GM20431 (cell line): Measurements from ENCODE around the gene CRACR2A.

Experiments used
- in situ Hi-C: fragments of 300-500 bp; cut with MseI, MboI; formaldehyde crosslinking; loops from one replicate; pipeline ENCODE4 v1.15.0; 2020; ENCODE audit warnings: low sequenced_read_pairs; ENCODE audit not compliant: unreplicated experiment

CRACR2A gene

DNA sequence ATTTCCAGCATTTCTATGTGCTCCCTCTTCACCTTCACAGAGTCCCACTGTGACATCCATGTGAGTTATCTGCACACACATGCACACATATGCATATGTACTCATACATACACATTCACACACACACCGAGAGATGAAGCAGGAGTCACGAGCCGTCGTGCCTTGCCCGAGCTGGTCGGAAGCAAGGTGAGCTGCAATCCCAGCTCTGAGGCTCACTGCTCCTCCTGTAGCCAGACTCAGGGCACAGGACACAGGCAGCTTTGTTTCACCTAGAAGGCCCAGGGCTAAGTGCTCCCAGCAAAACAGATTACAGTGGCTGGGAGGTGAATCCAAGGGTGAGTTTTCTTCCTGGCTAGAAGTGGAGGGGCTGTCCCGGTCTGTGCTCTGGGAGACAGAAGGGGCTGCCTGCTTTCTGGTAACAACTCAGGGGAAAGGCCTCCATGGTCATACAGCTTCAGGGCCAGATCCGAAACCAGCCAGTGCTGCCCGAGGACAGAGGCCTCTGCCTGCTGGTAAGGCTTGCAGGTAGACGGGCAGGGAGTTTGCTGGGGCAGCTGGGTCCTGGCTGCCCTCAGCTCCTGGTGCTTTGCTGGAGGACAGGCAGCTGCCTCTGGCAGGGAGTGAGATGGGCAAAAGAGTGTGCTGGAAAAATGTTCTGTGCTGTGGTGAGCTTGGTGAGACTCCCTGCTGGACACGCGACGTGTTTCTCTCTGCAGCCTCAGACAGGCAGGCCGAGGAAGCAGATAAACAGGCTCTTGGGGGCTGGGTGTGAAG lies 123.7 kb downstream of the CRACR2A start:
- in situ Hi-C loops, result no loop called here

DNA sequence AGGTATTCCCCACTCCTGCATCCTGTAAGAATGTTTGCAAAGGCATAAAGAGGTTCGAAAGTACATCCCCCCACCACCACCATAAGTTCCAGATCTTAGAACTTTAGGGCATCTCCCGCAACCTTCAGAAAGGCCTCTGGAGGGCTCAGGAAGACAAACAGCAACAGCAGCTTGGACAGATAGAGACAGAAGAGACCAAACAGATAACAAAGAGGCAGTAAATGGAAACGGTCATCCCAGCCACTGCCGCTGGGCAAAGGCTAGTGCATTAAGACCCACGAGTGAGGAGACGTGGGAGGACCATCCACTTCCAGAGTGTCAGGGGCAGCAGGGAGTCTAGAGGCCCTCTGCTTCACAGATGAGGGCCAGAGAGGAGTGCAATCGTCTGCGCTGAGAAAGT lies 124.3 kb downstream of the CRACR2A start:
- in situ Hi-C loops, result no loop called here

DNA sequence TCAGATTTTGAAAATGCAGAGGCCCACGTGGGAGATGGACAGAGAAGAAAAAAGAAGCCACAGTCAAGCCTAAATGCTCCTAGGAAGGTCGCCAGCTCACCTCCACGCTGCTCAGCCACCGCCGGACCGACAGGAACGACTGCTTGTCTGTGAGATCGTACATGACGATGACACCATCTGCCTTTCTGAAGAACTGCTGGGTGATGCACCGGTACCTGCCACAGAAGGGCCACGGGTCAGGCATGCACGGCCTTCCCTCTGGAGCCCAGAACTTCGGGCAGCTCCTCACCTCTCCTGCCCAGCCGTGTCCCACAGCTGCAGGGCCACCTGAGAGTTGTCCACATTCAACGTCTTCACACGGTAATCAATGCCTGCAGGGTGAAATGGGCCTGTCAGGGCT lies 125.6 kb downstream of the CRACR2A start:
- in situ Hi-C loops, result no loop called here

DNA sequence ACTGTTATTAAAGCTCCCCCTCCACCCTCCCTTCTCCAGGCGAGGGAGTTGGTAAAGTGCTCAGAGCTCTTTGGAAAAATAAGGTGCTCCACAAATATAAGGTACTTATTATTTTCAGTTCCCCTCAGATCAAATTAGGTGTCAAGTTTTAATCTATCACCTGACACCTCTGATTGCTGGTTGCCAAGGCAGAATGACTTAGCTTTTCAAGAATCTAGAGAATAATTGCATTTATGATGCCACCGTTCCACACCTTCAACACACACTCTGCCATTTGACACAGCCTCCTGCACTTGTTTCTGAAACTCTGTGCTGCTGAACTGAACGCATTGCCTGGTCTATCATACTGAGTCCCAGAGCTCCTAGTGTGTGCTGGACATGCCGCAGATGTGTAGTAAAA lies 128.6 kb downstream of the CRACR2A start:
- in situ Hi-C loops, result no loop called here

DNA sequence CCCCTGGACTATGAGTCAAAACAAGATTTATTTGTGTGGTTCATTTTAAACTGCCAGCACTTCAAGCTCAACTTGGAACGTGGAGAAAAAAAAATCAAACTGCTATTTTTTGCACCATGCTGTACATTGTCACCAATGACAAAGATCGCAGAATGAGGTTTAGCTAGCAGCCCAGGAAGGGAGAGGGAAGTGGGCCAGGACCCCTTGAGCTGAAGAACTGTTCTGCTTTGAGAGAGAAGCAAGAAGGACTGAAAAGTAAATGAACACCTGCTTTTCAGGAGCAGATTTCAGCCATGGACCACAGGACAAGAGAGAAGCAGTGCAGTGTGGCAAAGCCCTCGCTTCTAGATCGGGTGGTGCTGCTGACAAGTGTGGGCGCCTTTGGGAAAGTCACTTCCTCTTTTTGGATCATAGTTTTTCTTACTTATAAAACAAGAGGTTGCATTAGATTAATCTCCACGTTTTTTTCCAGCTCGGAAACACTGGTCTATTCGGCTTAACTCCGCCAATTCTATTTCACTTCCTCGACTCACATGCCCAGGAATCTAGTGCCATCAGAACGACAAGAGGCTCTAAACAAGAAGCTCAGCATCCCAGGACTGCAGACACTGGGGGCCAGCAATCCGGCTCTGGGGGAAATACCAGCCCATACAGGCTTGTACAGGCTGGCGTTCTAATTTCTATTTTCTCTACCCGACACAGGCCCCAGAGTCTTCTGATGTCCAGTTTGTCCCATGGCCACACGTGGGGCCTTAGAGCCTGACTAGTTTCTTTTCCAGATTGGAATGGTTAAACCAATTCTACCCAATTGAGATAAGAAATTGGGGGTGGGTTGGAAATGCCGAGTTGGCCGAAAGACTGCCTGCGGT lies 129.9 kb downstream of the CRACR2A start:
- in situ Hi-C loops, result no loop called here

DNA sequence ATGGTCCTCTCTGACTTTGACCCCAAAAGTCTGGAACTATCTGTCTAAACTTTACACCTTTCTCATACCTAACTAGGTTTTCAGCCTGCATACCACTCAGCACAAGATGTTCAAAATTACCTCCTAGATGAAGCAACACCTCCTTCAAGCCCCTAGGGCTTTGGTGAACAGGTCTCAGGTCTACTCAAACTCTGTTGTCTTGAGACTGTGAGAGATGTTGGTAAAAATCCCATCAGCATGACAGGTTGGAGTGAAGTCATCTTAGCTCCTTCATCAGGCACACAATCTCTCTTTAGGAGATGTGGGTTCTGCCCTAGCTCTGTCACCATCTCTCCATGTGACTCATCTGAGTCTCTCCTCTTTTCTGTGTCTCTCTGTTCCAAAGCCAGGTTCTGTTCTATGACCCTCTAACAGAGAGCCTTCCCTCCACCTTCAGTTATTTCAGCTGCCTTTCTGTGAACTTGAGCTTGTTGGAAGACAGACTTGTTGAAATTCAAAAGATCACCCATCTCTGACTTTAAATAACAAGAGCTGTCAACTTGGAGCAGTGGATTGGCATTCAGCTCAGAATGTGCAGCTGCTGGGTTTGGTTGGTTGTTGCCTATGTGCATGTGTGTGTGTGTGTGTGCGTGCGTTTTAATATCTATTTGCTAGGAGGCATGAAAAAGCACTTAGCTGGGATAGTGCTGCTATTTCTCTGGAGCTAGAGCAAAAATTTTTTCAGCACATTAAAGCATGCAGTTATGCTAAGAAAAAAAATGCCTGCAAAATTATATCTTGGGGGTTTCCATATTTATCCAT lies 130.7 kb downstream of the CRACR2A start:
- in situ Hi-C loops, result no loop called here

DNA sequence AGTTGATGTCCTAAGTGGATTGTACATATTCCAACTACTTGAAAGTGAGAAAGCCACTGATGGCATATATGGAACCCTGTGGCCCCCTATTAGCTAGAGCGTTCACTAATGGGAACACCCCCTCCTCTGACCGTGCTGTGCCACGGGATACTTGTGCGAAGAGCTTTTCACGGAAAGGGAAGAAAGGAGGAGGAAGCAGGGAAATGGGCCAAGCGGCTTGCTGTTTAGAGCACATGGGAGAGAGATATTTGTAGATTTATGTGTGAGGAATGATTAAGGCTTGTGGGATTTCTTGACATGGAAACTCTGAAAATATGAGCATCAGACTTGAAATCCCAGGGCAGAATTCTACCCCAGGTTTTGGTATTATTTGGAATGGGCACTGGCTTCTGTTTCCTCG lies 132.1 kb downstream of the CRACR2A start:
- in situ Hi-C loops, result no loop called here

DNA sequence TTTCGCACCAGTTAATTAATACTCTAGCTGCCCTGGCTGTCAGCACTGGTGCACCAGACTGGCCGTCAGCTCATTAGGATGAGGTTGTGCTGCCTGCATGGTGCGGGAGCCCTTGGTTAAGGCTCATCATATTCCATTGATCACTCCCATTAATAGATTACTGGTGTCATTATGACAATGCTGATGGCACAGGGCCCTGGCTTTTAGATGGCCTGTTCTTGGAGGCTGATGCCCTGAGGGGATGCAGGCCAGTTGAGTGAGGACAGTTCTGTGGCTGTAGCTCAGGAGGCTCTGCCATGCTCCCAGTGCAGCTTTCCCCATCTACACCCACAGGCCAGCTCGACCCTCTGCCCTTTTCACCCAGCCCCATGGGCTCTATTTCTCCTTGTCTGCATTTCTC lies 135.3 kb downstream of the CRACR2A start:
- in situ Hi-C loops, result no loop called here

DNA sequence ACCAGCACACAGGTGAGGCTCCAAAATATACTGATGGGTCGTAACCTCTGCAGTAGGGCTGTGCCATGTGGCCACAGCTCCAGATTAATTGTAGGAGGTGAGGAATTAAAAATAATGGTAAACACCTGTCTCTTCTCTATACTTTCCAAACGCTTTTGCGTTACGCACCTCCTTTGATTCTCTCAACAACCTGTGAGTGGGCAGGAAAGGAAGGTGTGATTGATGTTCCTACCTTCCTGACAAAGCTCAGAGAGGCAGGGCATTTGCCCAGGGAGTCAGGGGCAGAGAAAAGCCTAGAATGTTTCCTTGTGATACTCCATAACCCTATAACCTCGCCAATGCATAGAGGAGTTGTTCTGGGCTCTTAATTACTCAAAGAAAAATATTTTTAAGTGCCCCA lies 137.0 kb downstream of the CRACR2A start:
- in situ Hi-C loops, result no loop called here

DNA sequence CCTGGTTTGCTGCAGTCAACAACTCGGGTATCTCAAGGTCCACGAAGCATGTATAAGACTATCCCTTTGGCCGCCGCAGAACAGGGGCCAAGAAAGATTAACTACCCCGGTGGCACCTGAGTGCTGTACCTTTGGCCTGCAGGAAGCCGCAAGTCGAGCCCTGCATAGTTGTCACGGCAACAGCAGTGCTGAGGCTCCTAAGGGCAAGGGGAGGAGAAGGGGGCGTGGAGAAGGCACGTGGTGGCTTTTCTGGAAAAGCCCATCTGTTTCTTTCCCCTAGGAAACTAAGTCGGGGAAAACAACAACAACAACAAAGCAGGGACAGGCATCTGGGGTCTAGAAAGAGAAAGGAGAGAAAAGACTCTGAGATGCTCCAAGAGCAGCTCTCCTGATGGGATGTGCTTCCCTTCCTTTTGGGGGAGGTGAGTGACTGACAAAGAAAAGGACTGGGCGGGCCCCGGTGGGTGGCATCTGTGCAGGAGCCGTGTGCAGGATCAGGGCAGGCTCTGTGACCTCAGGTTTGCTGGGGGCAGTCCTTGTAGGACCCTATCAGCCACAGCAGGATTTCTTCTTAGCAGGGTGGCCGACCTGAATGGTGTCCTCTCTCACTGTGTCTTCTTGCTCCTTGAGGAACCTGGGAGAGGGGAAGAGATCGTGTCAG lies 138.0 kb downstream of the CRACR2A start:
- in situ Hi-C loops, result no loop called here

DNA sequence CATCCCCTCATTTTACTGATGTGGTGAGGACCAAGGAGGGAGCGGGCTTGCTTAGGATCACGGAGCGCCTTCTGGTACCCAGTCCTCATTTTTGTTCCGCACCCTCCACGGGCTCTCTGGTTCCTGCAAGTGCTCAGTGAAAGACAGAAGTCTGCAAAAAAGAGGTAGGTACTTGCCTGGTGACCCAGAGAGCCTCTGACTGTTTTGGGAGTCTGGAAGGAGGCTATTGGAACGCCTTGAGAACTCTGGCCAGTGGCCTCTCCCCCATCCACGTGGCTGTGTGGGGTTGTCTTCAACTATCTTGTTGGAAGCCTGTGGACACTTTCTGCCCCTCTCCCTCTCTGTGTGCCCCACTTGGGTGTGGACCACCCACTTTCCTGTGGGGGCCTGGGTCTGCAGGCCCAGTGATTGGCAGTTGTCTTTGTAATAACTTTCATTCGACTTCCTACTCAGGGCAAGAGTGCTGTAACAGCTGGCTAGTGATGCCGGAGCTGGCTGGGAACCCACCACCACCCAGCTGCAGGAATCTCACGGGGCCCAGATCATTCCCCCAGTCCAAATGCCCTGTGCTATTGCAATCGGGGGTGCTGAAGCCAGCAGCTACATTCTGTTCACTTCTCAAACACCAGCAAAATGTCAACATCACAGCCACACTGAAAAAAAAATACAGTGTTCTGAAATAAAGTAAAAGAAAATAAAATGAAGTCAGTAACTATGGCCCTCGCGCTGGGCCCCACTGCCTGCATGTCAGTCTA lies 139.1 kb downstream of the CRACR2A start:
- in situ Hi-C loops, result no loop called here

DNA sequence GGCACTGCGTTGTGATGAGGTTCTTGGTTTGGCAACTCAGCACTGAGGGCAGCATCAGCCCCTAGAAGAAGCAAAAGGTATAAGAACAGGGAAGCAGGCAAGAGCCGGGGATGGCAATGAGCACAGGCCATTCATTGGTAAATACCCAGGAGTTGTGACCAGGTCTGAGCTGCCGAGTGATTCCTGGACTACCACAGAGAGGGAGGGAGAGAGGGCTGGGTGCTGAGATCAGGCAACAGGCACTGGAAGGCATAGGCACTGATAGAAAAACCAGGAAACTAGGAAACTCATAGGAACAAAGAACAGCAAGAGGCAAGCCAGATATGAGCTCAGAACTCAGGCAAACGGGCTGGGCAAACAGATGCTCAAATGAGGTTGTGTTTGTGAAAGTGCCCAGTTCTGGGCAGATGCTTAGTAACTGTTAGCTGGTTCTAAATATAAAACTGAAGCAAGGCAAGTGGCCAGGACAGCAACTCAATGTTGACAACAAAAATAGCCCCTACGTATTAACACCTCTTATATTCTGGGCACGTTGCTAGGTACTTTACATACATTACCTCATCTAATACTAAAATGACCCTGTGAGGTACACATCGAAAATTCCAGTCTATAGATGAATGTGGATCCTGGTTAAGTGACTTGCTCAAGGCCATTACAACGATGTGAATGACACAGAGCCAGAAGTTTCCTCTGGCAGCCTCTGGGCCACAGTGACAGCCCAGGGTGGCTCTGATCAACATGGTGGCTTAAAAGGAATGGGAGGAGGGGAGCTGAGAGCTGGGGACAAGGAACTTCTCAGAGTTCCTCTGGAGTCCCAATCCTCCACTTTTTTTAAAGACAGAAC lies 140.8 kb downstream of the CRACR2A start:
- in situ Hi-C loops, result no loop called here

DNA sequence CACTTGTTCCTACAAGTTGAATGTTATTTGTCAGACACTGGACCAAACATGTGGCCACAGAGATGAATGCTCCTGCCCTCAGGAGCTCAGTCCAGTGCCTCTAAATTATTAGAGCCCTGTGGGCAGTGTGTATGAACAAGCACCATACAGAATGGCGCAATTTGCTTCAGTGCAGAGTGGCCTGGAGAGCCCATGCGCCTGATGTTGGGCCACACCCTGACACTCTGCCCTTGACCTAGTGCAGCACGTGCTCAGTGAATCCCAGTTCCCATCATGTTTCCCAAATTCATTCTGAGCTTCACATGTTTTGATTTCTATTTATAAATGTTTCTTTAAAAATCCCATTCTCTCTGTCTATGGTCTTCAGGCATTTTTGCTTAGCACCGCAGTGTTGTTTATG lies 145.1 kb downstream of the CRACR2A start:
- in situ Hi-C loops, result no loop called here

DNA sequence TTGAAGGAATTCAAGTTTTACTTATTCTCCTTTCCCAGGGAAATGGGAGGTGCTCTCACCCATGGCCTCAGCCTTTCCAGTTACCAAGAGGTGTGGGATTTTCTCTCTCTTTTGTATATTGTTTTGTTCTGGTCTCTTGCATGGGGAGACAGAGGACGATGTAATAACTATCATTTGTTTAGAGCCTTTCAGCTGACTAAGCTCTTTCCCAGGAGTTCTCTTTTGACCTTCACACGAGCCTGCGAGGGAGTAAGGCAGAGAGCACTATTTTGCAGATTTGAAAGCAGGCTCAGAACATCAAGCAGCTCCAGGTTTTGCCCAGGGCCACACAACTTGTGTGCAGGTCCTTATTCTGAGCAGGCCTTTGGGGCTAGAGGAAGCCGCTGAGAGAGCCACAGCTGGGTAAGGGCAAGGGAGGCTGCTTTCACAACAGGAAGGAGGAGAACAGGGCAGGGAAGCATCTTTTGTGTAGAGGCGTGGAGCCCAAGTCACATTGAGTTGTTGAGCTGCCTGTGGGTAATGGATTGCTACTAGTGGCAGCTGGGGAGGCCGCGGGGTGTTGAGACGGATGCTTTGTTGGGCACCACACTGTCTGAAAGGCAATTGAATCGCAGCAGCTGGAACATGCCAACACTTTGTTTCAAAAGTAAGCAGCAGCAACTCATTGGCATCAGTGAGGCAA lies 145.7 kb downstream of the CRACR2A start:
- in situ Hi-C loops, result no loop called here

DNA sequence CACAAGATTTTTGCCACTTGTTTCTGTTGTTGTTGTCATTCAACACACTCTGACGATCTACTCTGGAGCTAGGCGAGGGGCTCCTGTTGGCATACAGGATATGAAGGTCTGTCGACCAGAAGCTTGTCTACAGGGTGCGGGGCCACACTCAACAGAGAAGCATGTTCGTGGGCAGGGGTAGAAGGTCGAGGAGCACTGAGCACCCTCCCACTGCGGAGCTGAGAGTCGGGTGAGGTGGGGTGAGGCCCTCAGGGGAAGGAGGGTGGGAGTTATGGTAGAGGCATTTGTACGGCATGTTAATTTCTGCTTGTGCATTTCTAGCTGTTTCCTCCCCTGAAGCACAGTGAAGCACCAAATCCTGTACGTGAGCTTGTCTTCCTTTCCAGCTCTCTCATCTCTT lies 146.8 kb downstream of the CRACR2A start:
- in situ Hi-C loops, result no loop called here

DNA sequence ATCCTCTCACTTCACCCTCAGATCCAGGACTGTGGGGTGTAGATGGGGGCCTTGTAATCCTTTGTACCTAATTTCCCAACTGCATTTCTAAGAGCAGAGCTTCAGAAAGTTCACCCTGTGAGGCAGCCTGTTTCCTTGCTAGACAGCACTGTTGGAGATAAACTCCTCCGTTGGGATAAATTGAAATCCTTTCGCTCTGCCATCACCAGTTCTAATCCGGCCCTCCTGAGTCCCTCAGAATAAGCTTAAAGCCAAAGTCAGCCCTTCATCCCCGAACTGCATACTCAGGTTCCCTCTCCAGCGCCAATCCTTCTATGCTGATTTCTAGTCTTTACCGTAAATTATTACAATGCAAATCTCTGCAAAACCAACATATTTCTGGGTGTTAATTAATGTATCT lies 147.2 kb downstream of the CRACR2A start:
- in situ Hi-C loops, result no loop called here

DNA sequence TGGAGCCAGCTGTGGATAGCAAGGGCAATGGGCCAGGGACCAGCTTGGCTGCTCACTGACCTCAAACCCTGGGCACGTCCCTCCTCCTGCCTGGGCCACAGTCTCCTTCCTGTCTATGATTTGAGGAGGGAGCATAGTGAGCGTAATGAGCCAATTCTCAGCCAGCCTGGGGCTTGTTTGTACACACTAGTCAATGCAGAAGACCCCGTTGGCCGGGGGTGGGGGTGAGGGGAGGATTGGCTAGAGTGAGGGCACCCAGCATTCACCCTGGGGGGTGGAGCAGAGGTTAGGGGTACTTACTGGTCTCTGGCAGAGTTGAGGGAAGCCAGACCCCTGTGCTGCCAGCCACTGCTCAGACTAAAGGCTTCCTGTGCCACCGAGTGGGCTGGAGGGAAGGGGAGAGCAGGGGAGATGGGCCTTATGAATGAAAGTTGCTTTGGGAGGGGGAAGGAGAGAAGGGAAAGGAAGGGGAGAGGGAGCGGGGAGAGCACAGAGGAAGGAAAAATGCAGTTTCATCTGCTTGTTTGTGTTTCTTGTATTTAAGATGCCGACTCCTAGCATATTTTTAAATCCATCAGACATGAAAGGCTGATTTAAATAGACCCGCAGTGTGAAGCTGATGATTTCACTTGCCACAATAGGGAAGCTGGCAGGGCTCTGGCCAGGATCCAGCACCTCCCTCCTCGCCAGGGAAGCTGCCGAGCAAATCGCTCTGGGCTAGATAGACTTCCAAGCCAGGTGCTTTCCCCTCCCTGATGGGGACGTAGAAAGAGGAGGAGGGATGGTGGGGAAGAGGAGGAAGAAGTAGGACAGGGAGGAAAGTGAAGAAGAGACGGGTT lies 147.9 kb downstream of the CRACR2A start:
- in situ Hi-C loops, result no loop called here
